Measurements from ENCODE around the gene HSBP1L1. TPM values are rescaled to one million over a fixed set of nuclear protein-coding genes. Genes with fewer than 3 reads are reported as not detected.
"Not testable (repeated sequence)": the region's sequence is repeated elsewhere in the genome, so short reads cannot be mapped to it uniquely, and the experiment has no call there.

HSBP1L1 gene
- total RNA-seq, 2 donors from 2014 or later = 3.9 to 5.9 TPM

DNA sequence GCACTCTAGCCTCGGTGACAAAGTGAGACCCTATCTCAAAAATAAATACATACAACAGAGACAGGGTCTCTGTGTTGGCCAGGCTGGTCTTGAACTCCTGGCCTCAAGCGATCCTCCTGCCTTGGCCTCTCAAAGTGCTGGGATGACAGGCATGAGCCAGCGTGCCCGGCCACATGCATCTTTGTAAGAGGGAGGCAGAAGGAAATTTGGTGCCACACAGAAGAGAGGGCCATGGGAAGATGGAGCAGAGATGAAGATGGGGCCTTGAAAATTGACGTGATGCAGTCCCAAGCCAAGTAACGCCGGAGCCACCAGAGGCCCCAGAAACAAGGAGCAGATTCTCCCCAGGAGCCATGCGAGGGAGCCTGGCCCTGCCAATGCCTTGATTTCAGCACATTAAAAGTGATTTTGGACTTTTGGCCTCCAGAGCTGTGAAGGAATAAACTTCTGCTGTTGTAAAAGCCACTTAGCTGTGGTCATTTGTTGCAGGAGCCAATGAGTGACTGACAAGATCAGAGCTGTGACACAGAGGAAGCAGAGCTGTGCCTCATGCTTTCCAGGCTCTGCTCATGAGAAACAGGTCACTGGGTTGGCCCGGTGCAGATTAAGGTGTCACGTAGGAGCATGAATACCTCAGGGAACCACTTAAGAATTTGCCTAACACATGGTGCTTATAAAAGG, 10.3 kb upstream of the HSBP1L1 start:
- DNase-seq (ENCODE audit: low spot score) = peak; percentile 78
- intact Hi-C loops (cut with DNase I) = loop anchor here in 1 of 2 donors (10.0 kb wide), 1 partner anchor 81 kb away; the partner anchor contains the start of gene RBFA

DNA sequence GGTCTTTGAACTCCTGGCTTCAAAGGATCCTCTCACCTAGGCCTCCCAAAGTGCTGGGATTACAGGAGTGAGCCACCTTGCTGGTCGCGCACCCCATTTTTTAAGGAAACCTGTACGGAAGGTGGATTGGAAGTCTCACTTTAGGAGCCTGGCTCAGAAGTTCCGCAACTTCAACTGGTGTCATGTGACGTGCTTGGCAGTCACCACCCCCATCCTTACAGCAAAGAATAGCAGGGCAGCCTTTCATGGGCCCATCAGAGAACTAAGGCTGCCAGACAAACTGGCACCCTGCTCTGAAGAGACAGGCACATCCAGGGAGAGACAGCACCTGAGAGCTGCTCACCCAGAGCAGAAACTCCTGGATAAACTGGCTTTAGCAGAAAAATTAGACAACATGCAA, 9.7 kb upstream of the HSBP1L1 start:
- intact Hi-C loops (cut with DNase I) = loop anchor here in 1 of 2 donors (10.0 kb wide), 1 partner anchor 80 kb away; the partner anchor contains the start of gene RBFA
- DNase-seq (ENCODE audit: low spot score) = peak; percentile 58

DNA sequence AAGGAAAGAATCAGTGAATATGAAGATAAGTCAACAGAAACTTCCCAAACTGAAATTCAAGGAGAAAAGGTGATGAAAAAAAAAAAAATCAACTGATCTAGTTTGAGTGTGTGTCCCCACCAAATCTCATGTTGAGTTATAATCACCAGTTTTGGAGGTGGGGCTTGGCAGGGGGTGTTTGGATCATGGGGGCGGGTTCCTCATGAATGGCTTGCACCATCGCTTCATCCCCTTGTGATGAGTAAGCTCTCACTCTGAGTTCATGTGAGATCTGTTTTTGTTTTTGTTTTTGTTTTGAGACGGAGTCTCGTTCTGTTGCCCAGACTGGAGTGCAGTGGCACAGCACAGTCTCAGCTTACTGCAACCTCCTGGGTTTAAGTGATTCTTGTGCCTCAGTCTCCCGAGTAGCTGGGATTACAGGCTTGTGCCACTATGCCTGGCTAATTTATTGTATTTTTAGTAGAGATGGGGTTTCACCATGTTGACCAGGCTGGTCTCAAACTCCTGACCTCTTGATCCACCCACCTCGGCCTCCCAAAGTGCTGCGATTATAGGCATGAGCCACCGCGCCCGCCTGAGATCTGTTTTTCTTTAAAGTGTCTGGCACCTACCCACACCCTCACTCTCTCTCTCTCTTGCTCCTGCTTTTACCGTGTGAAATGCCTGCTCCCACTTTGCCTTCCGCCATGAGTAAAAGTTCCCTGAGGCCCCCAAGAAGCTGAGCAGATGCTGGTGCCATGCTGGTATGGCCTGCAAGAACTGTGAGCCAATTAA, 9.0 kb upstream of the HSBP1L1 start:
- intact Hi-C loops (cut with DNase I) = loop anchor here in 1 of 2 donors (10.0 kb wide), 1 partner anchor 79 kb away; the partner anchor contains the start of gene RBFA
- DNase-seq (ENCODE audit: low spot score) = peak; percentile 35

DNA sequence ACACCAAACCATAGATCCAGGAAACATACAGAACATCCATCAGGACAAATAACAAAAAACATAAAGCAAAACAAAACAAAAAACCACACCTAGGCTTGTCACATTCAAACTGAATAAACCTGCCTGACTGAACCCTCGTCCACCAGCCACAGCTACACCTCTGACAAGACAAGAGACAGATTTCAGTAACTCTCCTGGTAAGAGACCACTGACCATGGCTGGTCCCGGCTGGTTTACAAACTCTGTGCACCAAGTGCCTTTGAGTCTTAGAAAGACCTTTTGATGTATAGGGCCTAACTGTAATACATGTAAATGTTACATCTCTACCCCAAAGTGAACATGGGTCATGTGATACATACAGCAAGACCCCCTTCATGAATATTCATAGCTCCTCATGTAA, 8.2 kb upstream of the HSBP1L1 start:
- peak; percentile 19 for DNase-seq (ENCODE audit: low spot score)
- intact Hi-C loops (cut with DNase I) = loop anchor here in 1 of 2 donors (10.0 kb wide), 1 partner anchor 79 kb away; the partner anchor contains the start of gene RBFA

DNA sequence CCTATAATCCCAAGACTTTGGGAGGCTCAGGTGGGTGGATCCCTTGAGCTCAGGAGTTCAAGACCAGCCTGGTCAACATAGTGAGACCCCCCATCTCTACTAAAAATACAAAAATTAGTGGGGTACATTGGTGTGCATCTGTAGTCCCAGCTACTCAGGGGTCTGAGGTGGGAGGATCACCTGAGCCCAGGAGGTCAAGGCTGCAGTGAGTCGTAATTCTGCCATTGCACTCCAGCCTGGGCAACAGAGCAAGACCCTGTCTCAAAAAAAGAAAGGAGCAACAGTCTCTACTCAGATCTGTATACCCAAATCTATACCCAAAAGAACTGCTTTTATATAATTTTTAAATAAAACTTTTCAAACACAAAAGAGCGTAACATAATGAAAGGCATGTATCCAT, 5.5 kb upstream of the HSBP1L1 start:
- intact Hi-C loops (cut with DNase I) = loop anchor here in 1 of 2 donors (10.0 kb wide), 1 partner anchor 76 kb away; the partner anchor contains the start of gene RBFA
- DNase-seq (ENCODE audit: low spot score) = peak; percentile 3

DNA sequence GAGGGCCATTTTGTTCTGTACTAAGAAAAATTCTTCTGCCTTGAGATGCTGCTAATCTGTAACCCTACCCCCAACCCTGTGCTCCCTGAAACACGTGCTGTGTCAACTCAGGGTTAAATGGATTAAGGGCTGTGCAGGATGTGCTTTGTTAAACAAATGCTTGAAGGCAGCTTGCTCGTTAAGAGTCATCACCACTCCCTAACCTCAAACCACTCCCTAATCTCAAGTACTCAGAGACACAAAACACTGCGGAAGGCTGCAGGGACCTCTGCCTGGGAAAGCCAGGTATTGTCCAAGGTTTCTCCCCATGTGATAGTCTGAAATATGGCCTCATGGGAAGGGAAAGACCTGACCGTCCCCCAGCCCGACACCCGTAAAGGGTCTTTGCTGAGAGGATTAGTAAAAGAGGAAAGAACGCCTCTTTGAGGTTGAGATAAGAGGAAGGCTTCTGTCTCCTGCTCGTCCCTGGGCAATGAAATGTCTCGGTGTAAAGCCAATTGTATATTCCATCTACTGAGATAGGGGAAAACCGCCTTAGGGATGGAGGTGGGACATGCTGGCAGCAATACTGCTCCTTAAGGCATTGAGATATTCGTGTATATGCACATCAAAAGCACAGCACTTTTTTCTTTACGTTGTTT, 4.2 kb upstream of the HSBP1L1 start:
- peak; percentile 8 for DNase-seq (ENCODE audit: low spot score)
- intact Hi-C loops (cut with DNase I) = not testable (repeated sequence)

DNA sequence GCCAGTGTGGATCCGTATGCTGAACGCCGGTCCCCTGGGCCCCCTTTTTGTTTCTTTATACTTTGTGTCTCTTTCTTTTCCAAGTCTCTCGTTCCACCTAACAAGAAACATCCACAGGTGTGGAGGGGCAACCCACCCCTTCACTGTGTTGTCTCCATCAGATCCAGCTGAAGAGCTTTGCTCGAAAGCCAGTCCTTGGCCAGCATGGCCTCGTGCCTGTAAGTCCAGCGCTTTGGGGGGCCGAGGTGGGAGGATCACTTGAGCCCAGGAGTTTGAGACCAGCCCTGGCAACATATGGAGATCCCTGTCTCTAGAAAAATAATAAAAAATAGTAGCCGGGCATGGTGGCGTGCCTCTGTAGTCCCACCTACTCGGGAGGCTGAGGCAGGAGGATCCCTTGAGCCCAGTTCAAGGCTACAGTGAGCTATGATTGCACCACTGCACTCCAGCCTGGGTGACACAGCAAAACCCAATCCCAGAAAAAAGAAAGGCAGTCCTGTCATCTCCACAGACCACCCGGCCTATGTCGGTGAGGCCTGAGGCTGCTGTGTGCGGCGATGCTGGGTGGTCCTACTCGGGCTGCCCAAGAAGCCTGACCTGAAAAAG, 3.4 kb upstream of the HSBP1L1 start:
- intact Hi-C loops (cut with DNase I) = no loop called here
- peak; percentile 58 for DNase-seq (ENCODE audit: low spot score)

DNA sequence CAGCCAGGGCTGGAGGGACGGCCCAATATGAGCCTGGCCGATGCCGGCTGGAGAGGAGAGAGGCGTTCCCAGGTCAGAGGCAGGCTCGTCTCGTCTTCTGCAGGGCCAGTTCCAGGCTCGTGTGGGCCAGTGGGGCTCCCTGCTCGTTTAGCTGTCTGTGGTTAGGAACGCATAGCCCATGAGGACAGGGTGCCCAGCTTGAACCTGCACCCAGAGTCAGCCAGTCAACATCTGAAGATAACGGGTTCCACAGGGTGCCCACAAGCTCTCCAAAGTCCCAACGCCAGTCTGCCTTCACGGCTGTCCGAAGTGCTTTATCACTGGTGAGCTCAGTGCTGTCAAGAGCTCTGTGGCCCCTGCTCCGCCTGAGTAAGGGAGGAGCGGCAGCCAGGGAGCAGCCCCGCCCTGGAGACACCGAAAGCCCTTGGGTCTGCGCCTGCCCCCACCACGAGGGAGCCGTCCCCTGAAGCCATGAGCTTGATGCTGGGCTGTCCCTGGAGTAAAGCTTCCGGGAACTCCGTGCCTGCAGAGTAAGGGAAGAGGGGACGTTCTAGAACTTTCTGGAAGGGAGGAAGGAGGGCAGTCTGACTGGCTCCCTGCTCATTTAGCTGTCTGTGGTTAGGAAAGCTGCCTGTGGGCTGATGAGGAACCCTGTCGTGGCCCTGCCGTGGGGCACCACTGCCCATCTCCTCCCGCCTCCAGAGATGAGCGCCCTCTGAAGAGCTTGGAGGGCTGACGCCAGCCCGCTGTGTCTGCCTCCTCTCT, 2.7 kb upstream of the HSBP1L1 start:
- peak; percentile 81 for DNase-seq (ENCODE audit: low spot score)

DNA sequence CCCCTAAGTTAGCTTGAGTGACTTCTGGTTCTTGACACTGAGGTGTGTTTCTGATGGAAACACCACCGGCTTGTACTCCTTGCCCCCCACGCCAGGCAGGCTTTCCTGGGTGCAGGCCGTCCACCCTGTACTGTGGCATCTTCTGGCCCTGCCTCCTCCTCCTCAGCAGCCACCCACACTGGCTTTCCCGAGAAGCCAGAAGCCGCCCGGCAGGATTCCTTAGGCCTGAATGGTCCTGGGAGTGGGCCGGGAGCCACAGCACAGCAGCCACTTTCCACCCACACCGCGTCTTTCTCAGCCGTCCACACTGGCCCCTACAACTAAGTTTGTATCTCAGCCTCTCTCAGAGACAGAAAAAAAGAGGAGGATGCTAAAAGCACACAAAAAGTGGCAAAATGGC, 2.1 kb upstream of the HSBP1L1 start:
- intact Hi-C loops (cut with DNase I) = no loop called here
- DNase-seq (ENCODE audit: low spot score) = peak; percentile 77

More for the DNA sequence above, 2.7 kb upstream of the HSBP1L1 start:
- intact Hi-C loops (cut with DNase I) = no loop called here

DNA sequence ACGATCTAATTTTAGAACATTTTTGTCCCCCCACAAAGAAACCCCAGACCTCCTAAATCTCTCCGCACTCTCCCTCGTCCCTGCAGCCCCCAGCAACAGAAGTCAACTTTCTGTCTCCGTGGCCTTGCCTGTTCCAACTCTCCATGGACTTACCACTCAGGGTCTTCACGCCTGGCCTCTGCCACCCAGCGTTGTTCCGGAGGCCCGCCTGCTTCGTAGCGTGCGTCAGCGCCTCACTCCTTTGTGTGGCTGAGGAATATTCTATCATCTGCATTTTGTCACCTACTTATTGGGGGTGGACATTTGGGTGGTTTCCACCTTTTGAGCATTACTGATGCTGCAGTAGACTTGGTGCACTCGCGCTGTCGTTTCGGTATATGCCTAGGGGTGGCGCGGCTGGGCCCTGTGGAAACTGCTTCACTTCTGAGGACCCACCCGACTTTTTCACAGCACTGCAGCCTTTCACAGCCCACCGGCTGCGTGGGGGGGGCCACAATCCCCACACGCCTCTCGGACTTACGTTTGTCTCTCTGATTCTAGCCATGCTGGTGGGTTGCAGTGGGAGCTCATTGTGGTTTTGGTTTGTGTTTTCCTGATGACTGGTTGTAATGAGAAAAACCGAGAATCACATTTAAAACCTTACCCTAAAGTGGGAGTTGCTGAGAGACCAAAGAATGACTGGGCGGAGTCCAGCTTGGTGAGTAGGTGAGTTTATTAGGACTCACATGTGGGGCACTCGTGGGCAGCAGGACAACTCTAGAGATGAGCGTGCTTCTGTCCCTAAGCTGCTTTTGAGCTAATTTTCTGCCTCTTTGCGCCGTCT, 1.4 kb upstream of the HSBP1L1 start:
- intact Hi-C loops (cut with DNase I) = no loop called here
- peak; percentile 53 for DNase-seq (ENCODE audit: low spot score)

DNA sequence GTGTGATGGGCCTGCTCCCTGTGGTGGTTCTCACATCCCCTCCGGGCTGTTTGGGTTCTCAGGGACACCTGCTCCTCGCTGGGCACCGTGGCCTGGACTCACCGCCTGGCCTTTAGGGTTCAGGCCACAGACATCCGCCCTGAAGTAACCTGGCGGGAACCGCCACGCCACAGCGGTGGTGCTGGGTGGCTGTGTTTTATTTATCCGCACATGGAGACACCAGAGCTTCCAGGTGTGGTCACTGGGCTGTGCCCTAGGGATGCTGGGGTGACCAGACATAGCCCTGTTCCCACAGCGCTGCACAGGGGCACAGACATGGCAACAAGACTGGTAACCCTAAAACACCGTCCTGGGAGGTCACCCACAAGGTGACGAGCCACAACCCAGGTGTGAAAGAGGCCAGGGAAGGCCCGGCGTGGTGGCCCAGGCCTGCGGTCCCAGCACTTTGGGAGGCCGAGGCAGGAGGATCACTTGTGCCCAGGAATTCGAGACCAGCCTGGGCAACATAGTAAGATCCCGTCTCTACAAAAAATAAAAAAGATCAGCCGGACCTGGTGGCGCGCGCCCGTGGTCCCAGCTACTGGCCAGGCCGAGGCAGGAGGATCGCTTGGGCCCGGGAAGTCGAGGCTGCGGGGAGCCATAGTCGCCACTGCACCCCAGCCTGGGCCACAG, 649 bp upstream of the HSBP1L1 start:
- intact Hi-C loops (cut with DNase I) = no loop called here

DNA sequence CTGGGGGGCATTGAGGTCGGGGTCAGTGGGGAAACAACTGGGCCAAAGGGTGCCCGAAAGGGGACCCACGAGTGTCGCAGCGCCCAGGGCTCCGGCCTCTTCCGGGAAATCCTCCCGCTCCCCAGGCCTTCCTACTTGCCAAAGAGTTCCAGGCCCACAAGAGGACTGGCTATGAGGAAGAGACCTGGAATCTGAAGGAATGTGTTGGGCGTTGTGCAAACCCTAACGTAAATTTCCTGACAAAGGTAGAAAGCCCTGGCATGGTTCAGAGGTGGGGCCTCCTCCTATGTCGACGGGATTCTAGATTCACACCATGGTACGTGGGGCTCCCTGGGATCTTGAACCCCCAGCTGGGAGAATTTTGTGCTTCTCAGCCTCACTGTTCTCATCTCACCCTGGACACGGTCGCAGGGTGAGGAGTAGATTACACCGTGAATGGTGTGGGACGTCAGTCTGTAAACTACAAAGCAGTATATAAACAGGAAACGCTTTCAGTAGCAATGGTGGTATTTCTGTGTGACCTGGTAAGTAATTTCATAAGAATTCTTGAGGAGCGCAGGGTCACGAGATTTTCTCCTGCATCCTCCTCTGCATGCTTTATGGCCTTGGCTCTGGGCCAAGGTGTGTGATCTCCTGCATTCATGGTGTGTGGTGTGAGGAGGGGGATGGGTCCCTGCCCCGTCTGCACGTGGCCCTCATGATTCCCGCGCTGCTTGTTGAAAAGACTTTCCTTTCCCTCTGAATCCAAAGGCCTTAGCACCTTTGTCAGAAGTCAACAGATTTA, 868 bp downstream of the HSBP1L1 start:
- intact Hi-C loops (cut with DNase I) = no loop called here
- DNase-seq (ENCODE audit: low spot score) = peak; percentile 76

More for the DNA sequence above, 649 bp upstream of the HSBP1L1 start:
- DNase-seq (ENCODE audit: low spot score) = peak; percentile 58

DNA sequence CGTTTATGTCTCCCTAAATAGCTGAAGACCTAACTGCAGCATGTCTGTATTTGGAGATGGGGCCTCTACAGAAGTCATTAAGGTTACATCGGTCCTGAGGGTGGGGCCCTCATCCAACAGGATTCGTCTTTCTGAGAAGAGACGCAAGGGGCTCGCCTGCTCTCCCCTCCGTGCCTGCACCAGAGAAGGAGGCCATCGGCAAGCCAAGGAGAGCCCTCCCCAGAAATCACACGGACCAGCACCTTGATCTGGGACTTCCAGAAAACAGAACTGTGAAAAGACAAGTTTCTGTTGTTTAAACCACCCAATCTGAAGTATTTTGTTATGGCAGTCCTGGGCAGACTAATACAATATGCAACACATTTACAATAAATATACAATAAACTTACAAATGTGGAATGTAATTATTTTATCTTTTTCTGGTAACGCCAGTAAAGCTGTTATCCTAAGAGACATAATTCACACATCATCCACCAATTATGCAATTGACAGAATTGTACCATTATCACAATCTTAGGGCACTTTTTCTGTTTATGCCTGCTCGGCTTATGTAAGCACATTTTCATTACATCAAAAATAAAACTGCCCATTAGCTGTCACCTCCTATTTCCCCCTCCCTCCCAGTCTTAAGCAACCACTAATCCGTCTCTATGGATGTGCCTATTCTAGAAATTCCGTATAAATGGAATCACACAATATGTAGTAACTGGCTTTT, 6.1 kb downstream of the HSBP1L1 start:
- peak; percentile 40 for DNase-seq (ENCODE audit: low spot score)
- intact Hi-C loops (cut with DNase I) = no loop called here

DNA sequence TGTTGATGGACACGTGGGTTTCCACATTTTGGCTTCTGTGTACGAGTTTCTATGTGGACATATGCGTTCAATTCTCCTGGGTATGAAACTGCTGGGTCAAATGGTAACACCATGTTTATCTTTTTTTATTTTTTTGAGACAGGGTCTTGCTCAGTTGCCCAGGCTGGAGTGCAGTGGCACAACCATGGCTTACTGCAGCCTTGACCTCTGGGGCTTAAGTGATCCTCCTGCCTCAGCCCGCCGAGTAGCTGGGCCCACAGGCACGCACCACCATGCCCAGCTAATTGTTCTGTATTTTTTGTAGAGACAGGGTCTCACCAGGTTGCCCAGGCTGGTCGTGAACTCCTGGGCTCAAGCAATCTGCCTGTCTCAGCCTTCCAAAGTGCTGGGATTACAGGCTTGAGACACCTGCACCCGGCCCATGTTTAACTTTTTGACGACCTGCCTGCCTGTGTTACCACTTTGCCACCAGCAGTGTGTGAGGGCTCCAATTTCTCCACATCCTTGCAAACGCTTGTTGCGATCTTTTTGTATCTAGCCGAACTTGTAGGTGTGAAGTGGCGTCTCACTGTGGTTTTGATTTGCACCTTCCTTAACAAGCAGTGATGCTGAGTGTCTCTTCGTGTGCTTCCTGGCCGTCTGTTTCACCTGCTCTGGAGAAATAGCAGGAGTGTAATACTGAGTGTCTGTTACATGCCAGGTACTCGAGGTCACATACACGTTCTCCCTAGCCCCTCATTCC, 6.9 kb downstream of the HSBP1L1 start:
- intact Hi-C loops (cut with DNase I) = no loop called here
- DNase-seq (ENCODE audit: low spot score) = peak; percentile 15

DNA sequence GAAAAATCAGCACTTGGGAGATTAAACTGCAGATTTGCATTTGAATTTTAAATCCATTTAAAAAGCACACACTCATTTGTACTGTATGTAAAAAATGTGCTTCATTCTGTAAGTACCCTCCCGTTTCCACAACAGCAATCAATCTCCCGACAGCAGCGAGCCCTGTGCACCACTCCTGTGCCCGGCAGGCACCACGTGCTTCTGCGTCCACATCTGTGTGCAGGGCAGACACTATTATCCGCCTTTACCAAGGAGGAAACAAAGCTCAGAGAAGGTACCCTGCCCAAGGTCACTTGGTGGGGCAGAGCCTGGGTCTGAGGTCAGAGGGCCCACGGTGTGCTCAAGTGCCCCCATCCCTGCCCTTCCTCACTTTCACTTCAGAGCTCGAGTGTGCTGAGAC, 7.5 kb downstream of the HSBP1L1 start:
- intact Hi-C loops (cut with DNase I) = no loop called here
- peak; percentile 47 for DNase-seq (ENCODE audit: low spot score)
